ENCODE data around the gene UBAC2. TPM values are rescaled to one million over a fixed set of nuclear protein-coding genes. Genes with fewer than 3 reads are reported as not detected.

Gene UBAC2
- total RNA-seq, 4 donors from 2014 or later: 41.8 to 51.0 (median 45.5) TPM

DNA sequence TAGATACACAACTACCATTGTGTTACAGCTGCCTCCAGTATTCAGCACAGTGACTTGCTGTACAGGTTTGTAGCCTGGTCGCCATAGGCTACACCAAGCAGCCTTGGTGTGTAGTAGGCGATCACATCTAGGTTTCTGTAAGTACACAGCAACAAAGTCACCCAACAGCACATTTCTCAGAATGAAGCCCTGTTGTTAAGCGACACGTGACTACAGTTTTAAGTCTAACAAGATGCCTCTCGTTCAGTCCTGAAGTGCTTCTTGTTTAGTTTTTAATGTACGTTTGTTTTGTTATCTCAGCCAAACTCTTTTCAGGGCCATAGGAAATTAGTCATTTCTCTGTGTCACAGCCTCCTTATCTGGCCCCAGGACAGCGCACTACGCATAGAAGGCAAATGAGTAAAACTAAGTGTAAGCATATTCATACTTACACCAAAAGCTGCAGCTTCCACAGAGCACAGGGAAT lies 156.5 kb downstream of the UBAC2 start:
- no peak for ATAC-seq (ENCODE audit: low FRiP score)
- TF ChIP-seq, protein P1, sequence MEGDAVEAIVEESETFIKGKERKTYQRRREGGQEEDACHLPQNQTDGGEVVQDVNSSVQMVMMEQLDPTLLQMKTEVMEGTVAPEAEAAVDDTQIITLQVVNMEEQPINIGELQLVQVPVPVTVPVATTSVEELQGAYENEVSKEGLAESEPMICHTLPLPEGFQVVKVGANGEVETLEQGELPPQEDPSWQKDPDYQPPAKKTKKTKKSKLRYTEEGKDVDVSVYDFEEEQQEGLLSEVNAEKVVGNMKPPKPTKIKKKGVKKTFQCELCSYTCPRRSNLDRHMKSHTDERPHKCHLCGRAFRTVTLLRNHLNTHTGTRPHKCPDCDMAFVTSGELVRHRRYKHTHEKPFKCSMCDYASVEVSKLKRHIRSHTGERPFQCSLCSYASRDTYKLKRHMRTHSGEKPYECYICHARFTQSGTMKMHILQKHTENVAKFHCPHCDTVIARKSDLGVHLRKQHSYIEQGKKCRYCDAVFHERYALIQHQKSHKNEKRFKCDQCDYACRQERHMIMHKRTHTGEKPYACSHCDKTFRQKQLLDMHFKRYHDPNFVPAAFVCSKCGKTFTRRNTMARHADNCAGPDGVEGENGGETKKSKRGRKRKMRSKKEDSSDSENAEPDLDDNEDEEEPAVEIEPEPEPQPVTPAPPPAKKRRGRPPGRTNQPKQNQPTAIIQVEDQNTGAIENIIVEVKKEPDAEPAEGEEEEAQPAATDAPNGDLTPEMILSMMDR (IDR thresholded peaks at IDR 0.05): no peak
- DNase-seq (ENCODE audit: low spot score): no peak

DNA sequence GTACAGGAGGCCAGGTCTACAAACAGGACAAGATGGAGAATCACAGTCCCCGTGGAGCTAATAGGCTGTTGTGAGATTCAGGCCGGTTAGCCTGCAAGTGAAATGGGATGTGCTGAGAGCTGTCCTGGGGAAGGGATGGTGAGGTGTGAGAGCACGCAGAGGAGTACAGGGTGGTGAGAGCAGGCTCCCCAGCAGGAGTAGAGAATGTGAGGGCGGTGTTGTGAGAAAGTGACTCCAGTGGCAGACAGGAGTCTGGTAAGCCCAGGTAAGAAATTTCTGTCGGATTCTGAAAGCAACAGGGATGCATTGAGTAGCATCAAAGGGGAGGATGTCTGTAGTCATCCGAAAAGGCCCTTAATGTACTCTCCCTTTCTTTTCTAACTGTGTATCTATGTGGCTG lies 157.3 kb downstream of the UBAC2 start:
- ATAC-seq (ENCODE audit: low FRiP score) (no peak), DNase-seq (ENCODE audit: low spot score) (no peak)
- TF ChIP-seq, protein P1 (IDR thresholded peaks at IDR 0.05): no peak

DNA sequence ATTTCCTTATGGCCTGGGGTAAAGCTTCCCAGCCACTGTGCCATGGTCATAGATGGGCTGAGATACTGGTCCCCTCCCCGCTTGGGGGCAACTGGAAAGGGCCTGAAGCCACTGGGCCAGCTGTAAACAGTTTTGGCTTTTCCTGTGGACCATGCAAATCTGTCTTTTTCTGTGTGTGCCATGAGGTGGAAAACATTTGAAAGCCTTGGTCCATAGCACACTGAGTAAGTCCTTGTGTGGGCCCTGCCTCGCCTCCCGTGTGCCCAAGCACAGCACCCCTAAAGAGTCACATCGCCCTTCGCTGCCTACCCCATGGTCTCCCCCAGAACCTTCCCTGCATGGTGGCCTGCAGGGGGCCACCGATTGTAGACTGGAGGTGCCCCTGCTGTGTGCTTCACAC lies 158.9 kb downstream of the UBAC2 start:
- DNase-seq (ENCODE audit: low spot score) (no peak), ATAC-seq (ENCODE audit: low FRiP score) (no peak)

GRCh38 chr13:99360696-99361095 lies 160.0 kb downstream of the UBAC2 start:
- DNase-seq (ENCODE audit: low spot score) (no peak), ATAC-seq (ENCODE audit: low FRiP score) (no peak)
- TF ChIP-seq, protein P1 (IDR thresholded peaks at IDR 0.05): no peak

More for the DNA sequence above, 158.9 kb downstream of the UBAC2 start:
- TF ChIP-seq, protein P1 (IDR thresholded peaks at IDR 0.05): no peak

DNA sequence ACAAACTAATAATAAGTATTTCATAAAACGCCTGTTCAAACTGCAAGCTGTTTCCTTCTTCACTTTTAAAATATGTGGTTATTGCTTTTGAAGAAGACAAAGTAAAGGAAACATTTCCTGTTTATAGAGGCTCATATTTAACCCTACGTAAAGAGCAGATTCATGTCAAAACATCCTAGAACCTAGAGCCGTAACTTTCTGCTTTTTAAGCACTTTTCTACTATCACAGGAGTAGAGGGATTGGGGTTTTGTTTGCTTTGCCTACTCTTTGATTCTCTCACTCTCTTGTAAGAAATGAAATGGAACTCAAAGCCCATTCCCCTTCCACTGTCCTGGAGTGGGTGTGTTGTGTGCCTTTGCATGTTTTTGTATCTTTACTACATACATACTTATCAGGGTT lies 160.5 kb downstream of the UBAC2 start:
- DNase-seq (ENCODE audit: low spot score): no peak
- ATAC-seq (ENCODE audit: low FRiP score): no peak
- TF ChIP-seq, protein P1 (IDR thresholded peaks at IDR 0.05): no peak

GRCh38 chr13:99362362-99362761 lies 161.7 kb downstream of the UBAC2 start:
- ATAC-seq (ENCODE audit: low FRiP score): no peak
- no peak for DNase-seq (ENCODE audit: low spot score)
- TF ChIP-seq, protein P1 (IDR thresholded peaks at IDR 0.05): no peak

DNA sequence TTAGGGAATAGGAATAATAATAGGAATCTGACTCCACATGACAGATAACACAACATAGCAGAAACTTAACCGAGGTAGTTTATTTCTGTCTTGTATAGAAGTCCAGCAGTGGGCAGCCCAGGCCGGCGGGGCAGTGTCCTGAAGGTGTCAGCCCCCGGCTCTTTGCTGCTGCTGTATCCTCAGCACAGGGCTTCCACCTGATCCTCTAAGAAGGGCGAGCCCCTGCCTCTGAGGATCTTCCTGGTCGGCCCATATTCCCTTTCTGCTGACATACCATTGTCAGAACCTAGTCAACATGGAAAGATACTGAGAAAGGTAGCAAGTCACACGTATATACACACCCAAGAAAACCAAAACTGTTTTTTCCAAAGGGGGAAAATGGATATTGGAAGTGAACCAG lies 162.7 kb downstream of the UBAC2 start:
- no peak for ATAC-seq (ENCODE audit: low FRiP score)
- TF ChIP-seq, protein P1 (IDR thresholded peaks at IDR 0.05): no peak
- no peak for DNase-seq (ENCODE audit: low spot score)

All from omental fat pad (tissue), 4 donors.